Bronchial epithelial cell (primary cell): Measurements from ENCODE around the gene EAPP. TPM values are rescaled to one million over a fixed set of nuclear protein-coding genes. Genes with fewer than 3 reads are reported as not detected.

Experiments used
- DNase-seq: peaks from one replicate; pipeline ENCODE4 v3.0.0-alpha.2; 2010; ENCODE audit warnings: low read depth
- FAIRE-seq: peaks from 2 replicates; lab custom pipeline; 2011; peaks lifted over from hg19 to GRCh38; lab: Jason Lieb, UNC
- H3K27me3 ChIP-seq: 2 replicates; pipeline ENCODE4 v1.5.1; 2011; ENCODE audit warnings: low read length; ENCODE audit not compliant: control insufficient read depth, insufficient read depth
- H3K36me3 ChIP-seq: 2 replicates; pipeline ENCODE4 v1.5.1; 2011; ENCODE audit warnings: low read length; ENCODE audit not compliant: control insufficient read depth, insufficient read depth
- H3K4me3 ChIP-seq: 2 replicates; pipeline ENCODE4 v1.5.1; 2011; ENCODE audit warnings: mild to moderate bottlenecking, low read depth, low read length, control low read depth
- total RNA-seq: library from RNA; depleted of rRNA; stranded (reverse); fragments of >200 nt; gene quantifications from 2 replicates; pipeline ENCODE4 v1.2.1, GENCODE V29; 2014
- TF ChIP-seq, protein P1 (sequence below): IDR thresholded peaks from 2 replicates; pipeline ENCODE4 v1.5.1; 2011; ENCODE audit warnings: mild to moderate bottlenecking, moderate library complexity, low read length, control low read depth, inconsistent platforms; ENCODE audit not compliant: insufficient read depth, severe bottlenecking

Gene EAPP
- total RNA-seq, 1 donor from 2014 or later: 48.4 TPM

DNA sequence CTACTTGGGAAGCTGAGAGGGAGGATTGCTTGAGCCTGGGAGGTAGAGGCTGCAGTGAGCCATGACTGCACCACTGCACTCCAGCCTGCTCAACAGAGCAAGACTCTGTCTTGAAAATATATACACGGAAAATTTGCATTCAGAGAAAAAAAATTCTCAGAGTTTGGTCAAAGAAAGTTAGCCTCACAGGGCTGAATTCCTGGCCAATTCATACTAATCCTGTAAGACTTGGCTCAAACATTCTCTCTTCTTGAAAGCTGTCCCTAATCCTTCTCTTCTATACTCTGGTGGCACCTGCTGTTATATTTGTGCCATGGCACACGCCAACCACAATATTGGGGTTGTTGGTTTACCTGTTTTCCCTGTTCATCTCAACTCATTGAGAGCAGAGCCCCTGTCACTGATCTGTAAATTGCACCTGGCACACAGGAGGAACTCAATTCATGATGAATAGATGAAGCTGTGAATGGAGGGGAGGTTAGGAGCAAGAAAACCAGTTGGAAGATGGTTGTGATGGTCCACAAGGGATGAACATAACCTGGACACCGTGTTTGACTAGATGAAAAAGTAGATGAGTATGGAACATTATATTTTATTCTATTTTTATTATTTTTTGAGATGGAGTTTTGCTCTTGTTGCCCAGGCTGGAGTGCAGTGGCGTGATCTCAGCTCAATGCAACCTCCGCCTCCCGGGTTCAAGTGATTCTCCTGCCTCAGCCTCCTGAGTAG is 40.7 kb downstream of the EAPP start:
- TF ChIP-seq, protein P1, sequence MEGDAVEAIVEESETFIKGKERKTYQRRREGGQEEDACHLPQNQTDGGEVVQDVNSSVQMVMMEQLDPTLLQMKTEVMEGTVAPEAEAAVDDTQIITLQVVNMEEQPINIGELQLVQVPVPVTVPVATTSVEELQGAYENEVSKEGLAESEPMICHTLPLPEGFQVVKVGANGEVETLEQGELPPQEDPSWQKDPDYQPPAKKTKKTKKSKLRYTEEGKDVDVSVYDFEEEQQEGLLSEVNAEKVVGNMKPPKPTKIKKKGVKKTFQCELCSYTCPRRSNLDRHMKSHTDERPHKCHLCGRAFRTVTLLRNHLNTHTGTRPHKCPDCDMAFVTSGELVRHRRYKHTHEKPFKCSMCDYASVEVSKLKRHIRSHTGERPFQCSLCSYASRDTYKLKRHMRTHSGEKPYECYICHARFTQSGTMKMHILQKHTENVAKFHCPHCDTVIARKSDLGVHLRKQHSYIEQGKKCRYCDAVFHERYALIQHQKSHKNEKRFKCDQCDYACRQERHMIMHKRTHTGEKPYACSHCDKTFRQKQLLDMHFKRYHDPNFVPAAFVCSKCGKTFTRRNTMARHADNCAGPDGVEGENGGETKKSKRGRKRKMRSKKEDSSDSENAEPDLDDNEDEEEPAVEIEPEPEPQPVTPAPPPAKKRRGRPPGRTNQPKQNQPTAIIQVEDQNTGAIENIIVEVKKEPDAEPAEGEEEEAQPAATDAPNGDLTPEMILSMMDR: peak; percentile 55
- no peaks in the 10 kb centered on the region for H3K36me3 ChIP-seq
- no peaks in the 10 kb centered on the region for H3K27me3 ChIP-seq
- FAIRE-seq (no peak), DNase-seq (peak; percentile 37)
- H3K4me3 ChIP-seq: no peak overlapping the region

DNA sequence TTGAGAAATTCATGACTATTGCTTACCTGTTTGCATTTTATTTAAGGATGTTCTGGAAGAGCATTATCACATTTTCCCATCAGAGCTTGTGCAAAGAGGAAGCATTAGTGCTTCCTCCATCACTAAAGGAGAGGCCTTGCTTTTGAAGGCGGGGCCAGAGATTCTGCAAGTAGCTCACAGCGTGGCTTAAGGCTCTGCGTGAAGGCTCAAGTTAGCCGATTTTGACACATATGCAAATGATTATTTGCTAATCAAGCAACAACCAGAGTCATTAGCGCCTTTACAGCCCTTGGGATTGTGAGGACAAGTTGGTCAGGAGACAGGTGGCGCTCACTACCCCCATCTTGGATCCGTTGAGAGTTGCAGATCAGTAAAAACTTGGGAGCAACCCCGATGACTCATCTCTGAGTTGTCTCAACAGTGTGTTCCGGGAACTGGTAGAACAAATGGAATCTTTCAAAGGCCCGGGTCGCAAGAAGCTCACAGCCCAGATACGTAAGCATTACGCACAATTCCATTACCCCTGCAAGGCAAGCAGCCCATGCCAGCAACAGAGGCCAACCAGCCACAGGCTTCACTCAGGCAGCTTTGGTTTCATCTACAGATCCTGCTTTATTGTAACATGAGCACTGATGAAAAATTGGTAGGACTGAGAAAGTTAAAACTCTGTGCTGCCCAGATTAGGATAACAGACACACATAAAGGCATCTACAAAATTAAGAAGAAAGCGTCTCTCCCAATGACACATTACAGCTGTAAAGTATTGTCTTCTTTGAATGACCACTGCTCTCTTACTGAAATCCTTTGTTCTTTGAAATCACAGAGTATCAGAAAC is 42.6 kb downstream of the EAPP start:
- DNase-seq (peak; percentile 97), FAIRE-seq (no peak)
- Histone ChIP-seq H3K36me3 (no peaks in the 10 kb centered on the region), H3K4me3 (no peak overlapping the region), H3K27me3 (no peaks in the 10 kb centered on the region)
- TF ChIP-seq, protein P1: peak; percentile 30

DNA sequence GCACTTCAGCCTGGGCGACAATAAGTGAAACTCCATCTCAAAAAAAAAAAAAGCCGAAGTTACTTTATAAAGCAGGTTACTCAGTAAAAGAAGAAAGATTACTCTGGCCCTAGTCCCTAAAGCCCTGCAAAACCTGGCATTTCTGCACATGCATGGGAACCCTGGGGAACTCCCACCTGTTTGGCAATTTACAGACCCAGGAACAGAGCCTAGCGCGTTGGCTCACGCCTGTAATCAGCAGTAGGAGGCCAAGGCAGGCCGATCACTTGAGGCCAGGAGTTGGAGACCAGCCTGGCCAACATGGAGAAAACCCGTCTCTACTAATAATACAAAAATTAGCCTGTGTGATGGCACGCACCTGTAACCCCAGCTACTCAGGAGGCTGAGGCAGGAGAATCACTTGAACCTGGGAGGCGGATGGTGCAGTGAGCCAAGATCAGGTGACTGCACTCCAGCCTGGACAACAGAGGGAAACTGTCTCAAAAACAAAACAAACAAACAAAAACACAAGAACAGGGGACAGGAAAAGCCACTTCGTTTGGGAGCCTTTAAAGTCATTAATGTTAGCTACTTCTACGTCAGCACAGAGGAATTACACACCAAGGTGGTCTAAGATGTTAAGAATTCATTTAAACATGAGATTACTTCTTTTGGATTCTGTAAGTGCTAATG is 43.4 kb downstream of the EAPP start:
- H3K4me3 ChIP-seq: no peak overlapping the region
- no peak for FAIRE-seq
- DNase-seq: no peak
- no peaks in the 10 kb centered on the region for H3K36me3 ChIP-seq
- no peaks in the 10 kb centered on the region for H3K27me3 ChIP-seq
- TF ChIP-seq, protein P1: no peak

DNA sequence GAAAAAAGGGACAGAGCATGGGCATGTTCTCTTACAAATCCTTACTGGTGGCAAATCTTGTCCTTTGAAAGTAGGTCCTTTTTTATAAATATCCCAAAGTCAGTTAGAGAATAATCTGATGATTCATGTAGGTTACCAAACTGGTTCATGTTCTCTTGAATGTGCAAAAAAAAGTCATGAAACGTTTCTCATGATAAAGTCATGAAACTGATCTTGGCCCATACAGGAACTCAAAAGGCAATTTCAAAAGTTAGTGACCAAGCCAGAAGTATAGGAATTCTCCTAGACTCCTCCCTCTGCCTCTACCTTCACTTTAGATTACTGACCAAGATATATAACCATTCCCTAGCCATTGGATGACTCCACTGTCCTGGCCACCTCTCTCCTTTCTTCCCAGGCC is 50.2 kb downstream of the EAPP start:
- Histone ChIP-seq H3K4me3 (no peak overlapping the region), H3K36me3 (no peaks in the 10 kb centered on the region), H3K27me3 (no peaks in the 10 kb centered on the region)
- peak; percentile 76 for DNase-seq
- TF ChIP-seq, protein P1: no peak
- FAIRE-seq: no peak

DNA sequence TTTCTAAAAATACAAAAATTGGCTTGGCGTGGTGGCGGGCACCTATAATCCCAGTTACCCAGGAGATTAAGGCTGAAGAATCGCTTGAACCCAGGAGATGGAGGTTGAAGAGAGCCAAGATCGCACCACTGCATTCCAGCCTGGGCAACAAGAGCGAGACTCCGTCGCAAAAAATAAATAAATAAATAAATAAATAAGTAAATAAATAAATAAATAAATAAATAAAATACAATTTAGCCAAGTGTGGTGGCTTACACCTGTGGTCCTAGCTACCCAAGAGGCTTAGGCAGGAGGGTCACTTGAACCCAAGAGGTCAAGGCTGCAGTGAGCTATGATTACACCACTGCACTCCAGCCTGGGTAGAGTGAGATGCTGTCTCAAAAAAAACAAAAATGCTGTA is 51.0 kb downstream of the EAPP start:
- Histone ChIP-seq H3K4me3 (no peak overlapping the region), H3K27me3 (no peaks in the 10 kb centered on the region), H3K36me3 (no peaks in the 10 kb centered on the region)
- TF ChIP-seq, protein P1: no peak
- DNase-seq (no peak), FAIRE-seq (no peak)
